SKM-1 treated with dmso at 0.1 percent for 144 hours (cell line): ENCODE measurements around the gene SNCB.

Experiments
- DNase-seq: peaks from one replicate; lab custom pipeline; 2025; ENCODE audit not compliant: unreplicated experiment; lab: John Stamatoyannopoulos, UW

The SNCB gene

DNA sequence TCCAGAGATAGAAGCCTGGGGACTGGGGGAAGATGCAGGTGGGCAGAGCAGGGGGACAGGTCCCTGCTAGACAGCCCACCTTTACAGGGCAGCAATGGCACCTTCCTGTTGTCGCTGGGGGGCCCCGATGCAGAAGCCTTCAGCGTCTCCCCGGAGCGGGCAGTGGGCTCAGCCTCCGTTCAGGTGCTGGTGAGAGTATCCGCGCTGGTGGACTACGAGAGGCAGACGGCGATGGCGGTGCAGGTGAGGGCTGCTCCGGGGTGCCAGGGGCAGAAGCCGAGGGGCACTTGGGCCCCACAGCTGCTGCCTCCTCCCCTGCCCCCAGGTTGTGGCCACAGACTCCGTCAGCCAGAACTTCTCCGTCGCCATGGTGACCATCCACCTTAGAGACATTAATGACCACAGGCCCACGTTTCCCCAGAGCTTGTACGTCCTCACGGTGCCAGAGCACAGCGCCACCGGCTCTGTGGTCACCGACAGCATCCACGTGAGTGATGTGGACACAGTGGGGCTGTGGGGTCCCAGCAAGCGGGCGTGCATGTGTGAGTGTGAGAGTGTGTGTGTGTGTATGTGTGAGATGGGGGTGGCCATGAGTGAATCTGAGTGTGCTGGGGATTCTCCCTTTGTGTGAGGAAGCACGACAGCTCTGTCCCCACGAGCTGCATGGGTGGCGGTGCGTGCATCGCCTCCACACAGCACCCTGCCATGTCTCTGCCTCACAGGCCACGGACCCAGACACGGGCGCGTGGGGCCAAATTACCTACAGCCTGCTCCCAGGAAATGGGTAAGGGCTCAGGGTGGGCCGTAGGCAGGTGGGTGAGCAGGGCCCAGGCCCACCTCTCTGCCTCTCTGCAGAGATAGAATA is 52.8 kb downstream of the SNCB start:
- no peak for DNase-seq

DNA sequence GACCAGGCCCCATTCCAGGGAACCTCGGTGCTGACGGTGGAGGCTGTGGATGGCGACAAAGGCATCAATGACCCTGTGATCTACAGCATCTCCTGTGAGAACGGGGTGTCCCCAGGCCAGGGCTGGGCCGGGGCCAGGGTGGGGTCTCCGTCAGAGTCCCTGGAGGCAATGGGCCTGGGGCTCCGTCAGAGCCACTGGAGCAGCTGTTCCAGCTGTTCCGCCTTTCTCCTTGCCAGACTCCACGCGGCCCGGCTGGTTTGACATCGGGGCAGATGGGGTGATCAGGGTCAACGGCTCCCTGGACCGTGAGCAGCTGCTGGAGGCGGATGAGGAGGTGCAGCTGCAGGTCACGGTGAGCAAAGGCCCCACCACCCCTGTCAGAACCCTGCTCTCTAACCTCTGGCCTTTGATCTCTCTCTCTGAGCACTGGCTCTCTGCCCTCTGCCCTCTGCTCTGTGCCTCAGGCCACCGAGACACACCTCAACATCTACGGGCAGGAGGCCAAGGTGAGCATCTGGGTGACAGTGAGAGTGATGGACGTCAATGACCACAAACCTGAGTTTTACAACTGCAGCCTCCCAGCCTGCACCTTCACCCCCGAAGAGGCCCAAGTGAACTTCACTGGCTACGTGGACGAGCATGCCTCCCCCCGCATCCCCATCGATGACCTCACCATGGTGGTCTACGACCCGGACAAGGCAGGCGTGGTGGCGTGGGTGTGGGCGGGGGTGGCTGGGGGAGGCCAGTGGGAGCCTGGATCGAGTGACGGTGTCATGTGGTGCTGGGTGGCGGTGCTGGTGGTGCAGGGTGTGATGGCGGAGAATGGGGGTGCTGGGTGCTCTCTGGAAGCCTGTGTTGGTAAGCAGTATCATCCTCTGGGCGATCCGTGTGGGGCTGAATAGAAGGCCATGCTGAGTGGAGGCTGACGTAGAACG is 54.6 kb downstream of the SNCB start:
- DNase-seq = no peak

DNA sequence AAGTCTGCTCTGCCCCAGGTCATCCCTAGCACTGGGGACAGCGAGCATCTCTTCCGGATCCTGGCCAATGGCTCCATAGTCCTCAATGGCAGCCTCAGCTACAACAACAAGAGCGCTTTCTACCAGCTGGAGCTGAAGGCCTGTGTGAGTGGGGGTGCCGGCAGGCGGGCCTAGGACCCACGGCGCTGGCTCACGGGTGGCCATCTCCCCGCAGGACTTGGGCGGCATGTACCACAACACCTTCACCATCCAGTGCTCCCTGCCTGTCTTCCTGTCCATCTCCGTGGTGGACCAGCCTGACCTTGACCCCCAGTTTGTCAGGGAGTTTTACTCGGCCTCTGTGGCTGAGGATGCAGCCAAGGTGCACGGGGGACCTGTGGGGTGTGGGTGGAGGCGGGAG is 55.3 kb downstream of the SNCB start:
- no peak for DNase-seq

DNA sequence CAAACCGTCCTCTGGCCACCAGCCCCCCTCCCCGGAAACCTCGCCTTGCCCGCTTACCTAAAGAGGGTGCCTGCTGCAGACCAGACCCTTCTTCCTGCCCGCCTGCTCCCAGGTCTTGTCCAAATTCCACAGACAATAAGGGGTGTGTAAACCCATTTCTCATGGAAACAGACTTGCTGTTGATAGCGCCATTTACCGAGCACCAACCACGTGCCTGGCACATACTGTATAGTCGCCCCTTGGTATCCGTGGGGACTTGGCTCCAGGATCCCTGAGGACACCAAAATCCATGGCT is 56.1 kb downstream of the SNCB start:
- DNase-seq = no peak

DNA sequence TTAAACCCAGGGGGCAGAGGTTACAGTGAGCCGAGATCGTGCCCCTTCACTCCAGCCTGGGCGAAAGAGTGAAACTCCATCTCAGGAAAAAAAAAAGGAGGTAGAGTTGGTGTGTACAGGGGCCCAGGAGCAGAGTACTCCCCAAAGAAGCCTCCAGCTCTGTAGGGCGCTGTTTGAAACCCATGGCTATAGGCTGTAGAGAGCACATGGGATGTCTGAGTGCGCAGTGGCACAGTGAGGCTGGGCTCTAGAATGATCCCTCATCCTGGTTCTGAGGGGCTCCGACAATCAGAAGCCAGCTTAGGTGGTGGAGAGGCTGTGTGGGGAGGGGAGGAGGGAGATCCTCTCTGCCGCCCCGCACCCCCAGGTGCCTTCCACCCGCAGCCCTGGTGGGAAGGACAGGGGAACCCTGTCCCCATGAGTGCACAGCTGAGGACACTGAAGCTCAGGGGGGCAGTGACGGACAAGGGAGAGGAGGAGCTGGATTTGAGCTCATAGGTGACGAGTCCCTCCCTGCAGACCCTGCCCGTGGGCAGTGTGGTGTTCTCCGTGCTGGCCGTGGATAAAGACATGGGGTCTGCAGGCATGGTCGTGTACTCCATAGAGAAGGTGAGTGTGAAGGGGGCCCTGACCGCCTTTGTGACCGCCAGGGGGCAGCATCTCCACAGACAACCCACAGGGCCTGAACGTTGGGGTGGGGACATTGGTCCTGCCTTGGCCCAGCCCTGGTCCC is 56.6 kb downstream of the SNCB start:
- DNase-seq = peak; percentile 28
